Left colon (tissue), 2 donors: Measurements from ENCODE around the gene ZRANB1. TPM values are rescaled to one million over a fixed set of nuclear protein-coding genes. Genes with fewer than 3 reads are reported as not detected.

Source experiments
- microRNA-seq, 2 donors: library from miRNA; unstranded; fragments of <30 nt; microRNA quantifications; one replicate each; pipeline versions ENCODE4 v1.1.0 to v1.2.0, GENCODE V29; 2020
- total RNA-seq, 2 donors: library from RNA; stranded (reverse); fragmentation: NEBNext Ultra II Directional; extraction: Animal tissue kit (Norgen Biotek cat#: 25700); gene quantifications; one replicate each; pipeline ENCODE4 v1.2.1, GENCODE V29; 2021
- donor health status: DM: no; HTN: no; CAD: no.
- donor health status: DM: yes; HTN: yes; CAD: no.

The ZRANB1 gene
- total RNA-seq, 2 donors from 2014 or later = 10.6 to 13.6 TPM

Small RNA genes within 50 kb of the gene (microRNA-seq; reads per million reads assigned to microRNA genes)
- 0 reads per million in 2 donors for gene MIR4296

Other genes with a start within 250 kb of the ZRANB1 start
- gene FAM53B, start 197.7 kb upstream of the ZRANB1 start, total RNA-seq = 10 to 100 TPM; 31.6 to 48.0 TPM
- 10 to 100 TPM; 15.6 to 18.0 TPM for gene EEF1AKMT2, start 150.2 kb upstream of the ZRANB1 start, total RNA-seq
- 10 to 100 TPM; 13.2 to 14.4 TPM for gene ABRAXAS2, start 140.3 kb upstream of the ZRANB1 start, total RNA-seq
- gene CTBP2, start 218.4 kb downstream of the ZRANB1 start, total RNA-seq = 100 to 1,000 TPM; 107 to 142 TPM